Stomach (tissue), 4 donors: ENCODE results near the gene SERPING1.

Experiments used
- CTCF ChIP-seq, 7 experiments: fragments of 450-650 bp in 4 of 7; fragments of 200-600 bp in 3 of 7; sonication (generic) in 3 of 7; IDR thresholded peaks; one replicate each; pipeline ENCODE4 v1.5.1; 2016 to 2019; ENCODE audit warnings: antibody characterized with exemption in 7 of 7, control low read depth in 2 of 7, mild to moderate bottlenecking in 1 of 7
- POLR2AphosphoS5 ChIP-seq, 3 donors: sonication (generic); formaldehyde crosslinking; IDR thresholded peaks; one replicate each; pipeline ENCODE4 v1.6.1; 2016; ENCODE audit warnings: antibody characterized with exemption in 3 of 3

DNA sequence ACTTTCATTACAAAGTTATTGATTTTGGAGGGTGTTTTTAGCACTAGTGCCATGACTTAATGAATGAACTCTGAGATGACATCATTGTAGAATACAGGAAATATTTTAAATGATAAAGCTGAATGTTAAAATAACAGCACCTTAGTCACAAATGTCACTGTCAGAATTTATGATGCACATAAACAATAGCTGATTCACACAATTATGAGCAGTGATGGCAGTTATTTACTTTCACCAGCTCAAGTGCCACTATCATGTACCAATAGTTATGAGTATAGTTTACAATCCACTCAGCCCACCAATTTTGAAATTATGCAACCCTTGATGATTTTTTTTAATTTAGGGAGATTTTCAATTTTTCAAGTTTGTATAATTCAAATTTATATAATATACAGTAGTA, 23.0 kb downstream of the SERPING1 start:
- TF ChIP-seq CTCF (IDR thresholded peaks at IDR 0.05) (no peak), POLR2AphosphoS5 (IDR thresholded peaks at IDR 0.05) (no peak)
